ENCODE measurements around the gene TMEM131L.

Gene TMEM131L

DNA sequence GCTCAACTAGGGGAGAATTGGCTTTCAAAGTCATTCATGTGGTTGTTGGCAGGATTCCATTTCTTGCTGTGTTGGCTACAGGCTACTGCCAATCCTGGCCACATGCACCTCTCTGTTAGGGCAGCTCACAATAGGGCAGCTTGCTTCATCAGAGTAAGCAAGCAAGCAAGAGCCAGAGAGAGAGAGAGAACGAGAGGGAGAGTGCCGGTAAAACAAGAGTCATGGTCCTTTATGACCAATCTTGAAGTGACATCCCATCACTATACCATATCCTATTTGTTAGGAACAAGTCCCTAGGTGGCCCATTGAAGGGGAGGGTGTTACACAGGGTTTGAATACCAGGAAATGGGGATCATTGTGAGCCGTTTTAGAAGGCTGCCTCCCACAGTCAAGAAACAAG, 185.0 kb downstream of the TMEM131L start:
- Histone ChIP-seq H3K4me3 (ENCODE audit: low read length, poor library complexity, severe bottlenecking) (no peak overlapping the region), H3K27me3 (ENCODE audit: insufficient read depth, low read length, poor library complexity, severe bottlenecking) (no peaks in the 10 kb centered on the region), H3K9ac (ENCODE audit: low read depth, low read length, poor library complexity, severe bottlenecking) (peak overlapping the region; percentile 11), H3K36me3 (ENCODE audit: insufficient read depth, low read length) (no peaks in the 10 kb centered on the region), H3K79me2 (ENCODE audit: insufficient read depth, low read length) (no peaks in the 10 kb centered on the region), H2AFZ (ENCODE audit: low read length) (peak overlapping the region; percentile 87), H3K4me1 (ENCODE audit: insufficient read depth, low read length, poor library complexity, severe bottlenecking) (peaks cover 19% of the 10 kb centered on the region), H3K4me2 (ENCODE audit: low read depth, low read length, poor library complexity, severe bottlenecking) (peak overlapping the region; percentile 32), H3K9me3 (ENCODE audit: insufficient read depth, low read depth, low read length) (no peaks in the 10 kb centered on the region), H4K20me1 (ENCODE audit: insufficient read depth, low read length, poor library complexity, severe bottlenecking) (no peaks in the 10 kb centered on the region), H3K9me2 (replicated peaks; ENCODE audit: low read depth, low read length) (no peaks in the 10 kb centered on the region), H3F3A (ENCODE audit: low read depth) (no peaks in the 10 kb centered on the region)
- TF ChIP-seq EZH2phosphoT487 (IDR thresholded peaks at IDR 0.05; ENCODE audit: borderline replicate concordance): no peak
- TF ChIP-seq, protein P1, sequence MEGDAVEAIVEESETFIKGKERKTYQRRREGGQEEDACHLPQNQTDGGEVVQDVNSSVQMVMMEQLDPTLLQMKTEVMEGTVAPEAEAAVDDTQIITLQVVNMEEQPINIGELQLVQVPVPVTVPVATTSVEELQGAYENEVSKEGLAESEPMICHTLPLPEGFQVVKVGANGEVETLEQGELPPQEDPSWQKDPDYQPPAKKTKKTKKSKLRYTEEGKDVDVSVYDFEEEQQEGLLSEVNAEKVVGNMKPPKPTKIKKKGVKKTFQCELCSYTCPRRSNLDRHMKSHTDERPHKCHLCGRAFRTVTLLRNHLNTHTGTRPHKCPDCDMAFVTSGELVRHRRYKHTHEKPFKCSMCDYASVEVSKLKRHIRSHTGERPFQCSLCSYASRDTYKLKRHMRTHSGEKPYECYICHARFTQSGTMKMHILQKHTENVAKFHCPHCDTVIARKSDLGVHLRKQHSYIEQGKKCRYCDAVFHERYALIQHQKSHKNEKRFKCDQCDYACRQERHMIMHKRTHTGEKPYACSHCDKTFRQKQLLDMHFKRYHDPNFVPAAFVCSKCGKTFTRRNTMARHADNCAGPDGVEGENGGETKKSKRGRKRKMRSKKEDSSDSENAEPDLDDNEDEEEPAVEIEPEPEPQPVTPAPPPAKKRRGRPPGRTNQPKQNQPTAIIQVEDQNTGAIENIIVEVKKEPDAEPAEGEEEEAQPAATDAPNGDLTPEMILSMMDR (conservative IDR thresholded peaks at IDR 0.05; ENCODE audit: low read length): no peak

DNA sequence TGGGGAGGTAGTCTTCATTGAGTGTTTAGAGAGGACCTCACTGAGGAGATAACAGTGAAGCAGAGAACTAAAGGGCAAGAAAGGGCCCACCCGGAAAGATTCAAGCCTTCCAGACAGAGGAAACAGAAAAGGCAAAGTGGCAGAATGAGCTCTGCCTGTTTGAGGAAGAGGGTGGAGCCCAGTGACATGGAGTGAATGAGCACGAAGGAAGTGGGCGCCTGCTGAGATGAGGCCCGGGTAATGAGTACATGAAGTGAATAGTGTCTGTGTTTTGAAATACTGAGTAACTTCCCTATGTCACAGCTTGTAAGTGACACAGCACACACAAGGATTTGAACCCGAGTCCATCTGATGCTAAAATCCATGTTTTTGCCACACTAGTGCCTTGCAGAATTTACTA, 185.4 kb downstream of the TMEM131L start:
- Histone ChIP-seq H3K9me2 (replicated peaks; ENCODE audit: low read depth, low read length) (no peaks in the 10 kb centered on the region), H3K9ac (ENCODE audit: low read depth, low read length, poor library complexity, severe bottlenecking) (peak overlapping the region; percentile 11), H3K9me3 (ENCODE audit: insufficient read depth, low read depth, low read length) (no peaks in the 10 kb centered on the region), H3K4me2 (ENCODE audit: low read depth, low read length, poor library complexity, severe bottlenecking) (peak overlapping the region; percentile 32), H4K20me1 (ENCODE audit: insufficient read depth, low read length, poor library complexity, severe bottlenecking) (no peaks in the 10 kb centered on the region), H2AFZ (ENCODE audit: low read length) (peak overlapping the region; percentile 87), H3K27me3 (ENCODE audit: insufficient read depth, low read length, poor library complexity, severe bottlenecking) (no peaks in the 10 kb centered on the region), H3K36me3 (ENCODE audit: insufficient read depth, low read length) (no peaks in the 10 kb centered on the region), H3K4me3 (ENCODE audit: low read length, poor library complexity, severe bottlenecking) (no peak overlapping the region), H3K4me1 (ENCODE audit: insufficient read depth, low read length, poor library complexity, severe bottlenecking) (peaks cover 19% of the 10 kb centered on the region), H3K79me2 (ENCODE audit: insufficient read depth, low read length) (no peaks in the 10 kb centered on the region), H3F3A (ENCODE audit: low read depth) (no peaks in the 10 kb centered on the region)
- no peak for TF ChIP-seq EZH2phosphoT487 (IDR thresholded peaks at IDR 0.05; ENCODE audit: borderline replicate concordance)
- TF ChIP-seq, protein P1 (conservative IDR thresholded peaks at IDR 0.05; ENCODE audit: low read length): no peak

DNA sequence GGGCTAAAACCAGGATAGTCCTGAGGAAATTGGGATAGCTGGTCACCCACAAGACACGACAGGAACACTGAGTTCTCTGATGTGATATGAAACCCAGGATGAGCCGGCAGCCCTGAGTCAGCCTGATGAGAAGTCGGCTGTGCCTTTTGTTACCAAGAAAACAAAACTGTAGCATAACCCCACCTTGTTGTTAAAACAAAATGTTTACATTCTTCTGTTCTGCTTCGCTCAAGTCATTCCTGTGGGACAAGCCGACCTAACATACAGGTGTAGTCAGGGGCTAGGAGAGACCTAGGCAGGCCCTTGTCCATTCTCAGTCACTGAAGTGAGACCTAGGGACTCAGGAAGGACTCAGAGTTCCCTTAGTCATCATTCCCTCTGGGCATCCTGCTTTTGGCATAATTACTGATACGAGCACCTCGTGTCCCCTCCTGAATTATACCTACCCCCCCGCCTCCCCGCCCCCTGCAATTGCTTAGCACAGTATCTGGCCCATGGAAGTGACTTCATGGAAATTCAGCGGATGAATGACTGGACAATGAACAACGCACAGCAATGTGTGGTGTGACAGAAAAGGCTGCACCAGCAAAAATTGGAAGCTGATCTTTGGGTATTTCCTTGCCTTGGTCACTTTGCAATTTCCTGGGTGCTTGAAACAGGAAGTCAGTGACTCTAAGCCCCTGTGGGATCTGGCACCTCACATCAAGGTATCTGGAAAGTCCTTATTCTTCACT, 186.1 kb downstream of the TMEM131L start:
- Histone ChIP-seq H3K4me1 (ENCODE audit: insufficient read depth, low read length, poor library complexity, severe bottlenecking) (peaks cover 19% of the 10 kb centered on the region), H3K9ac (ENCODE audit: low read depth, low read length, poor library complexity, severe bottlenecking) (peak overlapping the region; percentile 11), H4K20me1 (ENCODE audit: insufficient read depth, low read length, poor library complexity, severe bottlenecking) (no peaks in the 10 kb centered on the region), H3K9me3 (ENCODE audit: insufficient read depth, low read depth, low read length) (no peaks in the 10 kb centered on the region), H3K79me2 (ENCODE audit: insufficient read depth, low read length) (no peaks in the 10 kb centered on the region), H3K4me3 (ENCODE audit: low read length, poor library complexity, severe bottlenecking) (no peak overlapping the region), H2AFZ (ENCODE audit: low read length) (peak overlapping the region; percentile 87), H3K36me3 (ENCODE audit: insufficient read depth, low read length) (no peaks in the 10 kb centered on the region), H3K9me2 (replicated peaks; ENCODE audit: low read depth, low read length) (no peaks in the 10 kb centered on the region), H3K27me3 (ENCODE audit: insufficient read depth, low read length, poor library complexity, severe bottlenecking) (no peaks in the 10 kb centered on the region), H3F3A (ENCODE audit: low read depth) (no peaks in the 10 kb centered on the region), H3K4me2 (ENCODE audit: low read depth, low read length, poor library complexity, severe bottlenecking) (no peak overlapping the region)
- TF ChIP-seq, protein P1 (conservative IDR thresholded peaks at IDR 0.05; ENCODE audit: low read length): no peak
